Thyroid gland (tissue), 4 donors: ENCODE measurements around the gene LAMB1.

ENCODE experiments used
- CTCF ChIP-seq, 6 experiments: fragments of 200-600 bp in 3 of 6; fragments of 450-650 bp in 3 of 6; sonication (generic) in 3 of 6; IDR thresholded peaks; one replicate each; pipeline ENCODE4 v1.5.1; 2016 to 2019; ENCODE audit warnings: antibody characterized with exemption in 6 of 6, mild to moderate bottlenecking in 2 of 6, inconsistent platforms in 1 of 6, moderate library complexity in 1 of 6
- POLR2A ChIP-seq, 2 donors: fragments of 450-650 bp; IDR thresholded peaks; one replicate each; pipeline ENCODE4 v1.6.1; 2017; ENCODE audit warnings: antibody characterized with exemption in 2 of 2, mild to moderate bottlenecking in 2 of 2, moderate library complexity in 1 of 2

- no peak for TF ChIP-seq CTCF (IDR thresholded peaks at IDR 0.05)
- TF ChIP-seq POLR2A (IDR thresholded peaks at IDR 0.05) = no peak
Measured at GRCh38 chr7:107940951-107941350, 62.0 kb downstream of the LAMB1 start.
